BE2C (cell line): ENCODE measurements around the gene SFMBT2.

Experiments used
- DNase-seq: peaks from one replicate; pipeline ENCODE4 v3.0.0-alpha.2; 2020
- H3K27me3 ChIP-seq: fragments of 250-450 bp; sonication (Bioruptor Pico); 2 replicates; pipeline ENCODE4 v1.5.1; 2020; ENCODE audit warnings: mild to moderate bottlenecking
- H3K36me3 ChIP-seq: fragments of 250-450 bp; sonication (Bioruptor Pico); 2 replicates; pipeline ENCODE4 v1.5.1; 2020; ENCODE audit warnings: mild to moderate bottlenecking
- H3K4me1 ChIP-seq: fragments of 250-450 bp; sonication (Bioruptor Pico); 2 replicates; pipeline ENCODE4 v1.5.1; 2020
- H3K4me3 ChIP-seq: 2 replicates; pipeline ENCODE4 v1.5.1; 2011; ENCODE audit warnings: low read depth, low read length
- H3K9me3 ChIP-seq: fragments of 250-450 bp; sonication (Bioruptor Pico); 2 replicates; pipeline ENCODE4 v1.5.1; 2020
- CTCF ChIP-seq: IDR thresholded peaks from 2 replicates; pipeline ENCODE4 v1.5.1; 2012; ENCODE audit warnings: mild to moderate bottlenecking, low read depth, low read length

The SFMBT2 gene

GRCh38 chr10:7362471-7362870, 48.4 kb downstream of the SFMBT2 start:
- Histone ChIP-seq H3K4me1 (no peaks in the 10 kb centered on the region; the same call in 1 of the 2 replicates), H3K4me3 (no peak overlapping the region), H3K36me3 (peaks cover 29% of the 10 kb centered on the region), H3K27me3 (no peaks in the 10 kb centered on the region), H3K9me3 (no peaks in the 10 kb centered on the region; the same call in 1 of the 2 replicates)
- TF ChIP-seq CTCF, result no peak
- no peak for DNase-seq

- no peak overlapping the region for H3K4me3 ChIP-seq
- no peak for DNase-seq
- peaks cover 27% of the 10 kb centered on the region for H3K36me3 ChIP-seq
- H3K4me1 ChIP-seq, result no peaks in the 10 kb centered on the region; the same call in 1 of the 2 replicates
- no peaks in the 10 kb centered on the region for H3K27me3 ChIP-seq
- TF ChIP-seq CTCF, result no peak
- H3K9me3 ChIP-seq, result no peaks in the 10 kb centered on the region; the same call in 1 of the 2 replicates
Measured at GRCh38 chr10:7361316-7361715, 49.5 kb downstream of the SFMBT2 start.

GRCh38 chr10:7359954-7360353, 50.9 kb downstream of the SFMBT2 start:
- no peak for DNase-seq
- Histone ChIP-seq H3K36me3 (peaks cover 18% of the 10 kb centered on the region), H3K9me3 (no peaks in the 10 kb centered on the region; the same call in 1 of the 2 replicates), H3K27me3 (no peaks in the 10 kb centered on the region), H3K4me3 (no peak overlapping the region), H3K4me1 (no peaks in the 10 kb centered on the region; the same call in 1 of the 2 replicates)
- no peak for TF ChIP-seq CTCF

- Histone ChIP-seq H3K4me3 (no peak overlapping the region), H3K36me3 (peaks cover 13% of the 10 kb centered on the region), H3K27me3 (no peaks in the 10 kb centered on the region), H3K9me3 (no peaks in the 10 kb centered on the region; the same call in 1 of the 2 replicates), H3K4me1 (peaks cover under 1% of the 10 kb centered on the region)
- no peak for DNase-seq
- no peak for TF ChIP-seq CTCF
Measured at GRCh38 chr10:7359356-7359755, 51.5 kb downstream of the SFMBT2 start.

GRCh38 chr10:7357193-7357592, 53.6 kb downstream of the SFMBT2 start:
- Histone ChIP-seq H3K4me3 (no peak overlapping the region), H3K27me3 (no peaks in the 10 kb centered on the region), H3K36me3 (peaks cover 13% of the 10 kb centered on the region; the same call in 1 of the 2 replicates), H3K9me3 (no peaks in the 10 kb centered on the region), H3K4me1 (peaks cover 4% of the 10 kb centered on the region)
- TF ChIP-seq CTCF, result no peak
- DNase-seq, result no peak

- H3K4me3 ChIP-seq, result no peak overlapping the region
- no peaks in the 10 kb centered on the region for H3K27me3 ChIP-seq
- H3K36me3 ChIP-seq, result peaks cover 18% of the 10 kb centered on the region
- no peak for TF ChIP-seq CTCF
- peak; percentile 56 for DNase-seq
- H3K9me3 ChIP-seq, result no peaks in the 10 kb centered on the region
- peaks cover 4% of the 10 kb centered on the region for H3K4me1 ChIP-seq
Measured at GRCh38 chr10:7354330-7355047, 56.3 kb downstream of the SFMBT2 start.
